ENCODE data around the gene SGCA. TPM values are rescaled to one million over a fixed set of nuclear protein-coding genes. Genes with fewer than 3 reads are reported as not detected.

The SGCA gene
- total RNA-seq, 1 donor from 2014 or later: not detected

Other genes with a start within 250 kb of the SGCA start
- not detected for gene DLX4, start 196.8 kb upstream of the SGCA start, total RNA-seq
- gene DLX3, start 170.8 kb upstream of the SGCA start, total RNA-seq: not detected
- gene ITGA3, start 109.9 kb upstream of the SGCA start, total RNA-seq: 23.2 TPM
- 9.0 TPM for gene PDK2, start 70.7 kb upstream of the SGCA start, total RNA-seq
- gene SAMD14, start 35.8 kb upstream of the SGCA start, total RNA-seq: 21.5 TPM
- gene PPP1R9B, start 15.3 kb upstream of the SGCA start, total RNA-seq: 69.9 TPM
- gene COL1A1, start 35.6 kb downstream of the SGCA start, total RNA-seq: 17.6 TPM
- not detected for gene TMEM92, start 108.5 kb downstream of the SGCA start, total RNA-seq
- gene XYLT2, start 180.1 kb downstream of the SGCA start, total RNA-seq: 7.5 TPM
- gene MRPL27, start 207.2 kb downstream of the SGCA start, total RNA-seq: 30.3 TPM
- 1.4 TPM for gene EME1, start 207.2 kb downstream of the SGCA start, total RNA-seq
- gene LRRC59, start 231.5 kb downstream of the SGCA start, total RNA-seq: 45.7 TPM

All from occipital lobe (tissue), 1 donor.